SH-SY5Y (cell line): ENCODE results near the gene SPTLC2.

ENCODE experiments used
- GATA2 ChIP-seq: IDR thresholded peaks from 2 replicates; pipeline ENCODE4 v1.6.1; 2011; ENCODE audit warnings: mild to moderate bottlenecking, low read depth, low read length
- GATA3 ChIP-seq: IDR thresholded peaks from 2 replicates; pipeline ENCODE4 v1.6.1; 2011; ENCODE audit warnings: low read depth, mild to moderate bottlenecking, low read length, moderate library complexity

SPTLC2 gene

GRCh38 chr14:77457522-77458248 lies 158.8 kb downstream of the SPTLC2 start, which contains the start of the genes AHSA1 and VIPAS39:
AHSA1 (plus strand) TSS chr14:77458093; CDS start chr14:77458190, 97 bp downstream.
VIPAS39 (minus strand) TSS chr14:77457601; CDS start chr14:77454102, 3,499 bp downstream.
- TF ChIP-seq GATA3, result no peak
- no peak for TF ChIP-seq GATA2

GRCh38 chr14:77457115-77457521 lies 159.3 kb downstream of the SPTLC2 start:
- TF ChIP-seq GATA2 (no peak), GATA3 (no peak)
